Measurements from ENCODE around the gene COL13A1. TPM values are rescaled to one million over a fixed set of nuclear protein-coding genes. Genes with fewer than 3 reads are reported as not detected.

COL13A1 gene
- total and polyA plus RNA-seq, 2 of the 8 experiments (the other 6 are each of a cell fraction or from before 2014, with no cell fraction given): 2.6 to 5.2 TPM

- peak; percentile 22 to 38 for TF ChIP-seq RAD21 (IDR thresholded peaks at IDR 0.05 in 1 of 2, conservative IDR thresholded peaks at IDR 0.05 in 1 of 2; ENCODE audit: low read depth in 2 of 2, low read length in 2 of 2)
- TF ChIP-seq KDM1A (IDR thresholded peaks at IDR 0.05; ENCODE audit: borderline replicate concordance, low read length): no peak
- TF ChIP-seq RBBP5 (IDR thresholded peaks at IDR 0.05; ENCODE audit: borderline replicate concordance, low read depth, low read length): no peak
Measured at GRCh38 chr10:69960988-69961880, 159.5 kb downstream of the COL13A1 start (continued).

Measured in H1 (cell line).